T follicular helper cell (primary cell): Measurements from ENCODE around the gene PRSS57.
A peak's percentile ranks its signal among the peaks of the same experiment; 100 is the strongest.

Experiments
- DNase-seq: peaks from one replicate; pipeline ENCODE4 v3.0.0-alpha.2; 2020; ENCODE audit warnings: low read depth

Gene PRSS57

GRCh38 chr19:694481-695351 is 536 bp downstream of the PRSS57 start:
- DNase-seq: no peak

DNA sequence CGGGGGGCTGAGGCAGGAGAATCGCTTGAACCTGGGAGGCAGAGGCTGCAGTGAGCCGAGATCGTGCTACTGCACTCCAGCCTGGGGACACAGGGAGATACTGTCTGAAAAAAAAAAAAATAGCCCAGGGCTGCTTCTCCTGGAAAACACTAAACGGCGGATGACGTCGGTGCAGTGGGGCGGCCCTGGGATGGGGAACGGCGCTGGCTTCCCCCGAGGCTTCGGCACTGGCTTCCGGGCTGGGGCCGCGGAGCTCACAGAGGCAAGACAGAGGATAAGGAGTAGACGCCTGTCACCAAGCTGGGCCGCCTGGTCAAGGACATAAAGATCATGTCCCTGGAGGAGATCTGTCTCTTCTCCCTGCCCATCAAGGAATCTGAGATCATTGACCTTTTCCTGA is 5.0 kb downstream of the PRSS57 start:
- no peak for DNase-seq

DNA sequence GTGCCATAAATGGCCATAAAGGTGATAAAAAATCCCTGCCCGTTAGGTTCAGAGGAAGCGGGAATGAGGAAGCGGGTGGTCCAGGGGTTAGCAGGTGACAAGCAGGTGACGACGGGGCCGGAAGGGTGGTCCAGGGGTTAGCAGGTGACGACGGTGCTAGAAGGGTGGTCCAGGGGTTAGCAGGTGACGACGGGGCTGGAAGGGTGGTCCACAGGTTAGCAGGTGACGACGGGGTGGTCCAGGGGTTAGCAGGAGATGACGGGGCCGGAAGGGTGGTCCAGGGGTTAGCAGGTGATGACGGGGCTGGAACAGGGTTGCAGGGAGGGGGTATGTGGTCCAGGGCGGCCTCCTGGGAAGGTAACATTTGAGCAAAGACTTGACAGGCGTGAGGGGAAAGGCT is 6.3 kb downstream of the PRSS57 start:
- DNase-seq: no peak

DNA sequence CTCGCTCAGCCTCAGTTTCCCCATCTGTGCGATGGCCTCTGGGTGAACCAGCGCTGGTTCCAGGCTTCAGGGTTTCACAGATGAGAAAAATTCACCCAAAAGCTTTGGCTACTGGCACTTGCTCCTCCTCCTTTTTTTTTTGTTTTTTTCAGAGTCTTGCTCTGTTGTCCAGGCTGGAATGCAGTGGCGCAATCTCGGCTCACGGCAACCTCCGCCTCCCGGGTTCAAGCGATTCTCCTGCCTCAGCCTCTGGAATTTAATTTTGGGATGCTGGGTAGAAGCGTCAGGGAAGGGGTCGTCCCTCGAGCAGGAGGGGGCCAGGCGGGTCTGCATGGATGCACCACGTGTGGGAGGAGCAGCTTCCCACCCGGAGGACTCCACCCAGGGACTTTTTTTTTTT is 7.0 kb downstream of the PRSS57 start:
- no peak for DNase-seq

DNA sequence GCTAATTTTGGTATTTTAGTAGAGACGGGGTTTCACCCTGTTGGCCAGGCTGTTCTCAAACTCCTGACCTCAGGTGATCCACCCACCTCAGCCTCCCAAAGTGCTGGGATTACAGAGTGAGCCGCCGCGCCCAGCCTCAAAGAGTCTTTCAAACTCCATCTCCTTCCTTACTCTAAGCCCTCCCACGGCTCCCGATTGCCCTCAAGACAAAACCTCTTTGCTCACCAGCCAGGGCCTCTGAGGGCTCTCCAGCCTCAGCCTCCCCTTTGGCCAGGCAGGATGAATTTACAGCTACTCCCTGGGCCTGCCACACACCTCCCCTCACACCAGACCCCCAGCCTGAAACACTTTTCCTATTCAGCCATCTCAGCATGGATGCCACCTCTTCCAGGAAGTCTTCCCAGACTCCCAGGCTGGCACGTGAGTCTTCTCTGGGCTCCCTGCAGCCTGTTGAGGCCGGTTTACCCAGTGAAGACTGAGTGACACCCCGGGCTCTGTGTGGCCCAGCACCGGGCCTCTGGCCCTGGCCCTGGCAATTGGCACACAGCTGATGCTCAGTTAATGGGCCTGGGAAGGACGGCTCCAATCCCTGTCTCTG is 7.6 kb downstream of the PRSS57 start:
- DNase-seq: no peak

DNA sequence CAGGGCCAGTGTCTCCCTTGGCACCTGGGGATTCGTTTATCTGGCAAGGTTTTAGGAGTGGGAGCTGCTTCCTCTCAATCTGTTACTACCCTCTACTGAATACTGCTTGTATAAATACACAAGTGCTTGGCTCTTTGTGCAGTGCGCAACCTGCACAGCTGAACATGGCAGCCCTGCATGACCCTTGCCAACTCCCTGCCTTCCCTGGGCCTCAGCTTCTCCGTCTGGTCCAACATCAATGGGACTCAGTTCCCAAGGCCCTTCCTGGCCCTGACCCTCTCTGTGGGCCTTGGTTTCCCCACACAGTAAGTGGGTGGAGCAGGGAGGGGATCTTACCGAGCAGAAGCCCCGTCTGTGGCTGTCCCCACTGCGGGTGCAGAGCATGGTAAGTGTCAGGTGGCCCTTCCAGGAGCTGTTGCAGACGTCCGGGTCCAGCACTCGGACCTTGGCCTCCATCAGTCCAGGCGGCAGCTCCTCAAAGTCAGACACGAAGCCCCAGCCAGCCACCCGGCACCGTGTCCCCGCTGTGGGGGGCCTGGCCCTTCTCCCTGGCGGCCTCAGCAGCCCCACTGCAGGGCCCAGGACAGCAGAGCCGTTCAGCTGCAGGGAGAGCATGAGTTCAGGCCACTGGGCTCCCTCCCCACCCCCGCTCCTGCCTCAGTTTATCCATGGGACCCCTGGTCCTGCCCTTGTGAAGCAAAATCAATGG is 8.5 kb downstream of the PRSS57 start:
- no peak for DNase-seq

DNA sequence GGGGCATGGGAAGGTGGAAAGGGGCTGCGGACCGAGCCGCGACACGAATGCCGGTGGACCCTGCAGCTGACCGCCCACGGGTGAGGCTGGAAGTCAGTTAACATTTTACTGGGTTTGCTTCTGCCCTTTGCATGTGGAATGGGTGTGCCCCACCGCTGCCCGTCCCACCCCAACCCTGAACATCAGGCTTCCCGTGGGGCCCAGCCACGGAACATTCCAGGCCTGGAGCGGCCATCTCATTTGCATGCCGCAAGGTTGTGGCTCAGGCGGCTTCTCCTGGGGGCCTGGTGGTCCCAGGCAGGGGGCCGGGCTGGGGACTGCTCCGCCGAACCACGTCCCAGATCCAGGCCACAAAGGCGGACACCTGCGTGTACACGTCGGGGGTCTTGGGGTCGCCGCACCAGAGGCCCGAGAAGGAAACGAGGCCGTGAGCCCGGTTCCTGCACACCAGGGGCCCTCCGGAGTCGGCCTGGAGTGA is 9.8 kb downstream of the PRSS57 start:
- DNase-seq: no peak

DNA sequence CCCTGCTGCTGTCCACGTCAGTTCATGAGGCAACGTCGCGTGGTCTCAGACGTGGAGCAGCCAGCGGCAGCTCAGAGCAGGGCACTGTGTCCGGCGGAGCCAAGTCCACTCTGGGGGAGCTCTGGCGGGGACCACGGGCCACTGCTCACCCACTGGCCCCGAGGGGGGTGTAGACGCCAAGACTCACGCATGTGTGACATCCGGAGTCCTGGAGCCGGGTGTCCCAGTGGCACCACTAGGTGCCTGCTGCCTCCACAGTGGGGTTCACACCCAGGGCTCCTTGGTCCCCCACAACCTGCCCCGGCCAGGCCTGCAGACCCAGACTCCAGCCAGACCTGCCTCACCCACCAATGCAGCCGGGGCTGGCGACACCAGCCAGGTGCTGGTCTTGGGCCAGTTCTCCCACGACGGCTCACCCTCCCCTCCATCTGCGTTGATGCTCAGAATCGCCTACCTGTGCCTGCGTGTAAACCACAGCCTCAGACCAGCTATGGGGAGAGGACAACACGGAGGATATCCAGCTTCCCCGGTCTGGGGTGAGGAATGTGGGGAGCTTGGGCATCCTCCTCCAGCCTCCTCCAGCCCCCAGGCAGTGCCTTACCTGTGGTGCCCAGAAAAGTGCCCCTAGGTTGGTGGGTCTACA is 12.5 kb downstream of the PRSS57 start:
- DNase-seq: no peak

DNA sequence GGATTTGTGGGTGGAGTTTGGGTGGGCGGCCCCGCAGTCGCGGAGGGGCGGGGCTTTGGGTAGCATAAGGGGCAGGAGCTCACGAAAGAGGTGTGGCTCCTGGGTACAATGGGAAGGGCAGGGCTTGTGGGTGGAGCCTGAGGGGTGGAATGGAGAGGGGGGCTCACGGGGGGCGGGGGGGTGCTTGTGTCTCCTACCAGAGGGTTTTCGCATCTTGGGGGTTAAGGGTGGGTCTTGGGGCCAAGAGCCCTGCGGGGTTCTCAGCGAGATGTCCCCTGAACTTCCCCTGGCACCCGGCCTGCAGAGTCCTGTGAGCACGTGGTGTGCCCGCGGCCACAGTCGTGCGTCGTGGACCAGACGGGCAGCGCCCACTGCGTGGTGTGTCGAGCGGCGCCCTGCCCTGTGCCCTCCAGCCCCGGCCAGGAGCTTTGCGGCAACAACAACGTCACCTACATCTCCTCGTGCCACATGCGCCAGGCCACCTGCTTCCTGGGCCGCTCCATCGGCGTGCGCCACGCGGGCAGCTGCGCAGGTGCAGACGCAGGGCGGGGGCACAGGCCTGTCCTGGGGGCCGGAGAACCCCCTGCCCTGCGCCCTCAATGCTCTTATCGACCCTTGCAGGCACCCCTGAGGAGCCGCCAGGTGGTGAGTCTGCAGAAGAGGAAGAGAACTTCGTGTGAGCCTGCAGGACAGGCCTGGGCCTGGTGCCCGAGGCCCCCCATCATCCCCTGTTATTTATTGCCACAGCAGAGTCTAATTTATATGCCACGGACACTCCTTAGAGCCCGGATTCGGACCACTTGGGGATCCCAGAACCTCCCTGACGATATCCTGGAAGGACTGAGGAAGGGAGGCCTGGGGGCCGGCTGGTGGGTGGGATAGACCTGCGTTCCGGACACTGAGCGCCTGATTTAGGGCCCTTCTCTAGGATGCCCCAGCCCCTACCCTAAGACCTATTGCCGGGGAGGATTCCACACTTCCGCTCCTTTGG is 13.9 kb downstream of the PRSS57 start:
- DNase-seq: no peak

DNA sequence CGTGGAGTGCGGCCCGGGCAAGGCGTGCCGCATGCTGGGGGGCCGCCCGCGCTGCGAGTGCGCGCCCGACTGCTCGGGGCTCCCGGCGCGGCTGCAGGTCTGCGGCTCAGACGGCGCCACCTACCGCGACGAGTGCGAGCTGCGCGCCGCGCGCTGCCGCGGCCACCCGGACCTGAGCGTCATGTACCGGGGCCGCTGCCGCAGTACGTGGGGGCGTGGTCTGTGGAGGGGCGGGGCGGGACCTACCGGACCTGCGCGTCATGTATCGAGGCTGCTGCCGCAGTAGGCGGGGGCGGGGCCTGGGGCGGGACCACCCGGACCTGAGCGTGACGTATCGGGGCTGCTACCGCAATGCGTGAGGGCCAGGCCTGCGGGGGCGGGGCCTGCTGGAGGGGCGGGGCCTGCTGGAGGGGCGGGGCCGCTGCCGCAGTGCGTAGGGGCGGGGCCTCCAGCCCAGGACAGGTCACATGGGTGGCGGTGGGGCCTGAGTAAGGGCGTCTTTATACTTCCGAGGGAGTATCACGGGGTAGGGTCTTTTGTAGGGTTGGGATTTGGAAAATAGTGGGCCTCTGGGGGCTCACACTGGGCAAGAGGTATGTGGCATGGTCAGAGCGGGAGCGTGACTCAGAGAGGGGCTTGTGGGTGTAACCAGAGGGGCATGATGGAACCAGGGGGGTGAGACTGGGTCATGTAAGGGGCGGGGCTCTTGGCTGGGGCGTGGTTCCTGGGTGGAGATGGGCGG is 14.8 kb downstream of the PRSS57 start:
- DNase-seq: peak; percentile 100

- no peak for DNase-seq
Observed at GRCh38 chr19:679418-680286, 15.6 kb downstream of the PRSS57 start.

- DNase-seq: no peak
Observed at GRCh38 chr19:678791-679388, 16.4 kb downstream of the PRSS57 start.

GRCh38 chr19:677601-678436 is 17.4 kb downstream of the PRSS57 start:
- no peak for DNase-seq

DNA sequence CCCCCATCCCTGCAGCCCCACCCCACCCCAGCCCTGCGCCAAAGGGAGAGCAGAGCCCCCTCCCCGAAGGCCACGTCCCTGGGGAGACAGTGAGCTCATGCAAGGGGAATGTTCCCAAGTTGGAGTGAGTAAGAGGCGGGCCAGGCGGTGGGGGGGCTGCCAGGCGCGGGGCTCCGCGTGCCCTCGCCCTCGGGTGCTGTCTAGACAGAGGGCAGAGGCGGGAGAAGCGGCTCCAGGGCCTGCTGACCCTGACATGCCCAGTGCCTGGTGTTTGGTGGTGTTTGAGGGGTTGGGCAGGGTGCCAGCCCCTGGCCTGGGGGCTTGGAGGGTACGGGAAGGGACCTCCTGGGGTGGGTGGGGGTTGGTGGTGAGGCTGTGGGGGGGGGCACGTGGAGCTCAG is 18.1 kb downstream of the PRSS57 start:
- DNase-seq: no peak

DNA sequence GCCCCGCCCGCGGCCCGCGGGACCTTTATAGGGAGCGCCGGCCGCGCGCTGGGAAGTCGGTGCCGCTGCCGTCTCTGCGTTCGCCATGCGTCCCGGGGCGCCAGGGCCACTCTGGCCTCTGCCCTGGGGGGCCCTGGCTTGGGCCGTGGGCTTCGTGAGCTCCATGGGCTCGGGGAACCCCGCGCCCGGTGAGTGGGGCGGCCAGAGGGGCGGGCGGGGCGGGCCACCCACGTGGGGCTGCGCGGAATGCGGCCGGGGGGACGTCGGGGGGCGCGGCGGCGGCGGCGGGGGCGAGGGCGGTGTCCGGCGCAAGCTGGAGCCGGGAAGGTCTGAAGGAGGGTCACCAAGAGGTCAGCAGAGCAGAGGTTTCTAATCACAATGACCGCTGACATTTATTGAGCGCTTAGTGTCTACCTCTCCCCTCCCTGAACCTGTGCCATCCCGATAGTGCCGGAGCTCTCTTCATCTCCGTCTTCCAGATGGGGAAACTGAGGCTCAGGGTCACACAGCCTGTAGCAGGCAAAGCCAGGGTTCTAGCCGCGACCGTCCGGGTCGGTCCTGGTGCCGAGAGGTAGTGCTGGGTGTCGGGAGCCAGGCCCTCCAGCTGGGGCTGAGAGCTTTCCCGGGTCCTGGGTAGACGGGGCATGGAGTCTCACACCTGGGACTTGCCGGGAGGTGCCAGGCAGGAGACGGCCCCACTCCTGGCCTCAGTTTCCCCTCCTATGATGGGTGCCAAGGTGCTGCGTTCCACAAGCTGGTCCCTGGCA is 18.7 kb downstream of the PRSS57 start, which contains the start of gene FSTL3:
Gene FSTL3 (plus strand): TSS at position 54 of the 767 bp plus-strand sequence. CDS start 32 bp downstream, at position 86.
- DNase-seq: no peak

DNA sequence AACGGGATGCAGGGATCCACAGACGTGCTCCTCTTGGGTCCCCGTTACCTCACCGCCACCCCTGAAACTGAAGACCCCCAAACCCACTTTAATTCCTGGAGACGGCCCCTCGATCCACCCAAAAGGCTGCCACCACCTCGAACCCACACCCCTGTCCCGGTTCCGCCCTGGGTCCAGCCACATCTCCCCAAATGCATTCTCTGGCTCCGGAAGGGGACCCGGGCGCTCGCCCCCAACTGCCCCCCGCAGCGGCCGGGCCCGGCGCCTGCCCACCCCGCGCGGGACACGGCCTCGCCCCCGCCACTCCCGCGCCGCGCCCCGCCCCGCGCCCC is 19.3 kb downstream of the PRSS57 start:
- DNase-seq: no peak
